SK-N-SH (cell line): ENCODE measurements around the gene TMEM63B. TPM values are rescaled to one million over a fixed set of nuclear protein-coding genes. Genes with fewer than 3 reads are reported as not detected.
A peak's percentile ranks its signal among the peaks of the same experiment; 100 is the strongest.

Experiments
- CTCF ChIA-PET: fragments of 300-600, 350-600 bp; formaldehyde crosslinking; extraction: SDS; loops from one replicate; lab custom pipeline; 2021; lab: Yijun Ruan, JAX
- POLR2A ChIA-PET: fragments of 350-600 bp; sonication (Branson Sonifier 250); formaldehyde crosslinking; extraction: SDS; loops from one replicate; lab custom pipeline; 2020; ENCODE audit warnings: antibody characterized with exemption, inconsistent platforms; lab: Yijun Ruan, JAX
- DNase-seq: peaks from one replicate; pipeline ENCODE4 v3.0.0; 2012
- H2AFZ ChIP-seq: fragments of 200-600 bp; sonication (generic); 2 replicates; pipeline ENCODE4 v1.8.1; 2016; ENCODE audit warnings: antibody characterized with exemption, mild to moderate bottlenecking, low read depth
- H3F3A ChIP-seq: fragments of 200-600 bp; sonication (generic); replicated peaks from 2 replicates; pipeline ENCODE3; 2016; ENCODE audit warnings: antibody characterized with exemption, mild to moderate bottlenecking; ENCODE audit not compliant: insufficient read depth
- H3K27ac ChIP-seq, 2 experiments: fragments of 200-500 bp in 1 of 2; fragments of 200-600 bp in 1 of 2; sonication (Bioruptor generic) in 1 of 2; sonication (generic), shearing (Covaris generic) in 1 of 2; 2 replicates each; pipeline versions ENCODE4 v1.5.1 to v1.6.1; 2014 to 2016; ENCODE audit warnings: low read depth in 2 of 2, inconsistent platforms in 1 of 2, low read length in 1 of 2, mild to moderate bottlenecking in 1 of 2, mixed read lengths in 1 of 2
- H3K27me3 ChIP-seq: fragments of 200-600 bp; sonication (generic), shearing (Covaris generic); 2 replicates; pipeline ENCODE4 v1.6.1; 2016; ENCODE audit warnings: mixed run types; ENCODE audit not compliant: insufficient read depth
- H3K36me3 ChIP-seq, 2 experiments: fragments of 200-500 bp in 1 of 2; fragments of 200-600 bp in 1 of 2; sonication (Bioruptor generic) in 1 of 2; sonication (generic) in 1 of 2; replicated peaks in 1 of 2; 2 replicates each; pipeline versions ENCODE3 to v1.5.1; 2014 to 2016; ENCODE audit warnings: low read length in 1 of 2, mild to moderate bottlenecking in 1 of 2; ENCODE audit not compliant: insufficient read depth in 2 of 2, control insufficient read depth in 1 of 2
- H3K4me1 ChIP-seq, 2 experiments: fragments of 200-500 bp in 1 of 2; fragments of 200-600 bp in 1 of 2; sonication (Bioruptor generic) in 1 of 2; sonication (generic), shearing (Covaris generic) in 1 of 2; 2 replicates each; pipeline versions ENCODE4 v1.5.1 to v1.6.1; 2014 to 2016; ENCODE audit warnings: low read depth in 1 of 2, low read length in 1 of 2, mixed run types in 1 of 2; ENCODE audit not compliant: insufficient read depth in 2 of 2, control insufficient read depth in 1 of 2
- H3K4me2 ChIP-seq: fragments of 200-600 bp; sonication (generic), shearing (Covaris generic); 2 replicates; pipeline ENCODE4 v1.6.1; 2017; ENCODE audit warnings: mixed run types
- H3K4me3 ChIP-seq, 2 experiments: fragments of 200-500 bp in 1 of 2; fragments of 200-600 bp in 1 of 2; sonication (Bioruptor generic) in 1 of 2; sonication (generic), shearing (Covaris generic) in 1 of 2; 2 replicates each; pipeline versions ENCODE4 v1.5.1 to v1.8.1; 2014 to 2016; ENCODE audit warnings: low read depth in 2 of 2, inconsistent platforms in 1 of 2, low read length in 1 of 2, mild to moderate bottlenecking in 1 of 2, mixed read lengths in 1 of 2, moderate library complexity in 1 of 2
- H3K79me2 ChIP-seq: fragments of 200-600 bp; sonication (generic); 2 replicates; pipeline ENCODE4 v1.8.1; 2017; ENCODE audit warnings: mild to moderate bottlenecking; ENCODE audit not compliant: insufficient read depth
- H3K9ac ChIP-seq: fragments of 200-600 bp; sonication (generic); 2 replicates; pipeline ENCODE4 v1.6.1; 2017; ENCODE audit warnings: mixed run types
- H3K9me2 ChIP-seq: fragments of 200-600 bp; sonication (generic); 2 replicates; pipeline ENCODE4 v1.6.1; 2017; ENCODE audit warnings: mixed run types
- H3K9me3 ChIP-seq: fragments of 200-600 bp; sonication (generic); 2 replicates; pipeline ENCODE4 v1.6.1; 2017; ENCODE audit warnings: mixed run types, mild to moderate bottlenecking, moderate library complexity
- H4K20me1 ChIP-seq: fragments of 200-600 bp; sonication (generic); 2 replicates; pipeline ENCODE4 v1.6.1; 2017; ENCODE audit warnings: mild to moderate bottlenecking, mixed run types; ENCODE audit not compliant: insufficient read depth
- CHD2 ChIP-seq: fragments of 150-350 bp; IDR thresholded peaks from 2 replicates; pipeline ENCODE4 v1.6.1; 2018; ENCODE audit warnings: low read length; ENCODE audit not compliant: partially characterized antibody
- ELF1 ChIP-seq: IDR thresholded peaks from 2 replicates; pipeline ENCODE4 v1.4.0; 2012
- FOSL2 ChIP-seq: IDR thresholded peaks from 2 replicates; pipeline ENCODE4 v1.4.0; 2012; ENCODE audit warnings: low read depth, mild to moderate bottlenecking, moderate library complexity, borderline replicate concordance
- FOXM1 ChIP-seq: IDR thresholded peaks from 2 replicates; pipeline ENCODE4 v1.4.0; 2012; ENCODE audit warnings: low read depth, mild to moderate bottlenecking
- NFIC ChIP-seq: IDR thresholded peaks from 2 replicates; pipeline ENCODE4 v1.4.0; 2012; ENCODE audit warnings: borderline replicate concordance
- NRF1 ChIP-seq: IDR thresholded peaks from 2 replicates; pipeline ENCODE4 v1.6.1; 2012; ENCODE audit warnings: low read depth, mild to moderate bottlenecking, low read length
- RCOR1 ChIP-seq: fragments of 150-350 bp; IDR thresholded peaks from 2 replicates; pipeline ENCODE4 v1.6.1; 2017; ENCODE audit warnings: antibody characterized with exemption, low read length
- SIN3A ChIP-seq: IDR thresholded peaks from 2 replicates; pipeline ENCODE4 v1.6.1; 2012; ENCODE audit warnings: low read depth, mild to moderate bottlenecking, low read length, moderate library complexity, borderline replicate concordance
- TAF1 ChIP-seq: IDR thresholded peaks from 2 replicates; pipeline ENCODE4 v1.6.1; 2012; ENCODE audit warnings: low read depth, mild to moderate bottlenecking, low read length, moderate library complexity, borderline replicate concordance
- TCF12 ChIP-seq: IDR thresholded peaks from 2 replicates; pipeline ENCODE4 v1.4.0; 2012
- TEAD4 ChIP-seq: IDR thresholded peaks from 2 replicates; pipeline ENCODE4 v1.4.0; 2012; ENCODE audit warnings: mild to moderate bottlenecking, borderline replicate concordance; ENCODE audit not compliant: insufficient read depth
- YY1 ChIP-seq: IDR thresholded peaks from 2 replicates; pipeline ENCODE4 v1.4.0; 2012; ENCODE audit warnings: low read depth, mild to moderate bottlenecking
- WGBS: methylation state at CpG from one replicate; pipeline ENCODE4 v1.1.6; 2017; ENCODE audit warnings: low lambda C conversion rate; 5-methylcytosine and 5-hydroxymethylcytosine counted together
- polyA plus RNA-seq, 3 experiments: library from polyadenylated mRNA; depleted of rRNA; stranded (reverse); fragments of >200 nt; gene quantifications; 2 replicates each; pipeline ENCODE4 v1.2.3, GENCODE V29; 2012
- TF ChIP-seq, protein P1 (sequence below): IDR thresholded peaks from 2 replicates; pipeline ENCODE4 v1.4.0; 2012; ENCODE audit warnings: low read depth, borderline replicate concordance
- TF ChIP-seq, protein P2 (sequence below): fragments of 150-350 bp; IDR thresholded peaks from 2 replicates; pipeline ENCODE4 v1.6.1; 2016; ENCODE audit warnings: mild to moderate bottlenecking, low read depth, low read length
- TF ChIP-seq, protein P3 (sequence below): IDR thresholded peaks from 2 replicates; pipeline ENCODE4 v1.6.1; 2012; ENCODE audit warnings: mild to moderate bottlenecking, low read depth, low read length, moderate library complexity
- TF ChIP-seq, protein P4 (sequence below): IDR thresholded peaks from 2 replicates; pipeline ENCODE4 v1.4.0; 2012; ENCODE audit warnings: low read depth

The TMEM63B gene
- polyA plus RNA-seq, 1 of the 3 experiments (the other 2 are of a cell fraction) = 52.7 TPM

DNA sequence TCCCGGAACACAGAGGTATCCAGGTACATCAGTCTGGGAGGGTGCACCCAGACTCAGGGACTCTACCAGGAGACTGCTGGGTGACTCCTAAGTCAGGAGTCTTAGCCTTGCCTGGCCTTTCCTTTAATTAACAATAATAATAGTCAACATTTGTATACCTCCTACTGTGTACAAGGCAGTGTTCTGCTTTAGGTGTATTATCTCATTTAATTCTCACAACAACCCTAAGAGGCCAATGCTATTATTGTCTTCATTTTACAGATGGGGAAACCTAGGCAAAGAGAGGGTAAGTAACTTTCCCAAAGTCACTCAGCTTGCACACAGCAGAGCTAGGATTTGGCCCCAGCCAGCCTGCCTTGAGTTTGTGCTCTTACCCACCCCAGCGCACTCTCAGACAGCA, 39.7 kb upstream of the TMEM63B start:
- 100% methylated on average over 1 of the region's 2 CpGs for WGBS
- TF ChIP-seq TAF1 = no peak
- no peak for TF ChIP-seq CHD2
- no peak for TF ChIP-seq TEAD4
- no peak for TF ChIP-seq NFIC
- no peak for TF ChIP-seq FOSL2
- TF ChIP-seq, protein P1, sequence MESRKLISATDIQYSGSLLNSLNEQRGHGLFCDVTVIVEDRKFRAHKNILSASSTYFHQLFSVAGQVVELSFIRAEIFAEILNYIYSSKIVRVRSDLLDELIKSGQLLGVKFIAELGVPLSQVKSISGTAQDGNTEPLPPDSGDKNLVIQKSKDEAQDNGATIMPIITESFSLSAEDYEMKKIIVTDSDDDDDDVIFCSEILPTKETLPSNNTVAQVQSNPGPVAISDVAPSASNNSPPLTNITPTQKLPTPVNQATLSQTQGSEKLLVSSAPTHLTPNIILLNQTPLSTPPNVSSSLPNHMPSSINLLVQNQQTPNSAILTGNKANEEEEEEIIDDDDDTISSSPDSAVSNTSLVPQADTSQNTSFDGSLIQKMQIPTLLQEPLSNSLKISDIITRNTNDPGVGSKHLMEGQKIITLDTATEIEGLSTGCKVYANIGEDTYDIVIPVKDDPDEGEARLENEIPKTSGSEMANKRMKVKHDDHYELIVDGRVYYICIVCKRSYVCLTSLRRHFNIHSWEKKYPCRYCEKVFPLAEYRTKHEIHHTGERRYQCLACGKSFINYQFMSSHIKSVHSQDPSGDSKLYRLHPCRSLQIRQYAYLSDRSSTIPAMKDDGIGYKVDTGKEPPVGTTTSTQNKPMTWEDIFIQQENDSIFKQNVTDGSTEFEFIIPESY = no peak
- no peak for TF ChIP-seq TCF12
- TF ChIP-seq, protein P2, sequence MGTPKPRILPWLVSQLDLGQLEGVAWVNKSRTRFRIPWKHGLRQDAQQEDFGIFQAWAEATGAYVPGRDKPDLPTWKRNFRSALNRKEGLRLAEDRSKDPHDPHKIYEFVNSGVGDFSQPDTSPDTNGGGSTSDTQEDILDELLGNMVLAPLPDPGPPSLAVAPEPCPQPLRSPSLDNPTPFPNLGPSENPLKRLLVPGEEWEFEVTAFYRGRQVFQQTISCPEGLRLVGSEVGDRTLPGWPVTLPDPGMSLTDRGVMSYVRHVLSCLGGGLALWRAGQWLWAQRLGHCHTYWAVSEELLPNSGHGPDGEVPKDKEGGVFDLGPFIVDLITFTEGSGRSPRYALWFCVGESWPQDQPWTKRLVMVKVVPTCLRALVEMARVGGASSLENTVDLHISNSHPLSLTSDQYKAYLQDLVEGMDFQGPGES = no peak
- TF ChIP-seq FOXM1 = no peak
- no peak for TF ChIP-seq ELF1
- TF ChIP-seq, protein P3, sequence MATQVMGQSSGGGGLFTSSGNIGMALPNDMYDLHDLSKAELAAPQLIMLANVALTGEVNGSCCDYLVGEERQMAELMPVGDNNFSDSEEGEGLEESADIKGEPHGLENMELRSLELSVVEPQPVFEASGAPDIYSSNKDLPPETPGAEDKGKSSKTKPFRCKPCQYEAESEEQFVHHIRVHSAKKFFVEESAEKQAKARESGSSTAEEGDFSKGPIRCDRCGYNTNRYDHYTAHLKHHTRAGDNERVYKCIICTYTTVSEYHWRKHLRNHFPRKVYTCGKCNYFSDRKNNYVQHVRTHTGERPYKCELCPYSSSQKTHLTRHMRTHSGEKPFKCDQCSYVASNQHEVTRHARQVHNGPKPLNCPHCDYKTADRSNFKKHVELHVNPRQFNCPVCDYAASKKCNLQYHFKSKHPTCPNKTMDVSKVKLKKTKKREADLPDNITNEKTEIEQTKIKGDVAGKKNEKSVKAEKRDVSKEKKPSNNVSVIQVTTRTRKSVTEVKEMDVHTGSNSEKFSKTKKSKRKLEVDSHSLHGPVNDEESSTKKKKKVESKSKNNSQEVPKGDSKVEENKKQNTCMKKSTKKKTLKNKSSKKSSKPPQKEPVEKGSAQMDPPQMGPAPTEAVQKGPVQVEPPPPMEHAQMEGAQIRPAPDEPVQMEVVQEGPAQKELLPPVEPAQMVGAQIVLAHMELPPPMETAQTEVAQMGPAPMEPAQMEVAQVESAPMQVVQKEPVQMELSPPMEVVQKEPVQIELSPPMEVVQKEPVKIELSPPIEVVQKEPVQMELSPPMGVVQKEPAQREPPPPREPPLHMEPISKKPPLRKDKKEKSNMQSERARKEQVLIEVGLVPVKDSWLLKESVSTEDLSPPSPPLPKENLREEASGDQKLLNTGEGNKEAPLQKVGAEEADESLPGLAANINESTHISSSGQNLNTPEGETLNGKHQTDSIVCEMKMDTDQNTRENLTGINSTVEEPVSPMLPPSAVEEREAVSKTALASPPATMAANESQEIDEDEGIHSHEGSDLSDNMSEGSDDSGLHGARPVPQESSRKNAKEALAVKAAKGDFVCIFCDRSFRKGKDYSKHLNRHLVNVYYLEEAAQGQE = no peak
- TF ChIP-seq NRF1 = no peak
- no peak for TF ChIP-seq RCOR1
- TF ChIP-seq, protein P4, sequence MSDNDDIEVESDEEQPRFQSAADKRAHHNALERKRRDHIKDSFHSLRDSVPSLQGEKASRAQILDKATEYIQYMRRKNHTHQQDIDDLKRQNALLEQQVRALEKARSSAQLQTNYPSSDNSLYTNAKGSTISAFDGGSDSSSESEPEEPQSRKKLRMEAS = no peak
- no peak for TF ChIP-seq YY1
- TF ChIP-seq SIN3A = no peak
- Histone ChIP-seq H3K27me3 (no peaks in the 10 kb centered on the region), H2AFZ (no peak overlapping the region), H3K9ac (no peak overlapping the region), H3F3A (no peaks in the 10 kb centered on the region), H3K27ac (peak overlapping the region in 1 of 2 experiments; percentile 86; a peak in 2 of 4 replicates), H3K36me3 (no peaks in the 10 kb centered on the region), H3K4me1 (peaks cover 0 to 46% of the 10 kb centered on the region in 2 experiments; a peak in 2 of 4 replicates), H3K79me2 (no peaks in the 10 kb centered on the region), H4K20me1 (no peaks in the 10 kb centered on the region), H3K4me2 (no peak overlapping the region), H3K4me3 (no peak overlapping the region), H3K9me3 (no peaks in the 10 kb centered on the region), H3K9me2 (no peaks in the 10 kb centered on the region)
- DNase-seq = no peak
- CTCF ChIA-PET = interaction anchor here (0.8 to 5.6 kb wide), 7 partner anchors 9 to 318 kb away, joined by 3 to 38 read pairs (median 7); partner anchors contain the start of gene VEGFA
- POLR2A ChIA-PET = interaction anchor here (0.6 to 1.5 kb wide), 3 partner anchors 37 to 487 kb away, joined by 3 to 5 read pairs (median 3); no protein-coding TSS in a partner anchor
